ENCODE results near the gene ACSF2.

Gene ACSF2

DNA sequence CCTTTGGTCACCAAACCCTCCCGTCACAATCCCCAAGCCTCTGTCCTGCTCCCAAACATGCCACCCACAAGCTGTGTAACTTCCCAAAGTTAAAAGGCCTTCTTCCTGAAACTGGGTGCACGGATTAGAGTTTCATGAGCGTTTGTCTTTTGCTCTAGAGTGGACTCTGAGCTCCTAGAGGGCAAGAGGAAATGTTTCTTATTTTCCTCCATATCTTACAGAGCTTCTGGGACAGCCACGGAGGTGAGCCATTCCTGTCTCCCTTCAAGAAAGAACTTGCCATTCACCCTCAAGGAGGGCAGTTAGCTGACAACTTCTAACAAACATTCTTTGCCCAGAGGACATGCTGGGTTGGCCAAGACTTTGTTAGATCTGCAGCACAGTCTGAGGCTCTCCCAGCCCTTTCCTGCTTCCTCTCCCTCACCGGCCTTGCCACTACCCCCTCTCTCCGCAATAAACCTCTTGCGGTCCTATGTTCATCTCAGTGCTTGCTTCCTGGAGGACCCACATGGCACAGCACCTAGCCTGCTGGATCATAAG is 79.6 kb downstream of the ACSF2 start:
- DNase-seq = no peak

DNA sequence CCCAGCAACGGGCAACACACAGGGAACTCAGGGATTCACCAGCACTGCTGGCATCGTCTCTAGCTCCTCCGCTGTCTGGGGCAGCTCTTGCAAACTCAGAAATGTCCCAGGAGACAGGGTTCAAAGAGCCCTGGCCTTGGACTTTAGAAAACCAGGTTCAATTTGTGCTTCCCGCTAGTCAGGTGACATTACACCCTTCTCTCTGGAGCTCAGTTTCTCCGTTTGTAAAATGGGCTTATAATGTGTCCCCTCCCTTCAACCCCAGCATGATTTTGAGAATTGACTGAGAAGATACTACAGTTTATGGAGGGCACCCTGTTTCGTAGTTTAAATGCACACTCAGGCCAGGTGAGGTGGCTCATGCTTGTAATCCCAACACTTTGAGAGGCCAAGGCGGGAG is 80.3 kb downstream of the ACSF2 start:
- no peak for DNase-seq

DNA sequence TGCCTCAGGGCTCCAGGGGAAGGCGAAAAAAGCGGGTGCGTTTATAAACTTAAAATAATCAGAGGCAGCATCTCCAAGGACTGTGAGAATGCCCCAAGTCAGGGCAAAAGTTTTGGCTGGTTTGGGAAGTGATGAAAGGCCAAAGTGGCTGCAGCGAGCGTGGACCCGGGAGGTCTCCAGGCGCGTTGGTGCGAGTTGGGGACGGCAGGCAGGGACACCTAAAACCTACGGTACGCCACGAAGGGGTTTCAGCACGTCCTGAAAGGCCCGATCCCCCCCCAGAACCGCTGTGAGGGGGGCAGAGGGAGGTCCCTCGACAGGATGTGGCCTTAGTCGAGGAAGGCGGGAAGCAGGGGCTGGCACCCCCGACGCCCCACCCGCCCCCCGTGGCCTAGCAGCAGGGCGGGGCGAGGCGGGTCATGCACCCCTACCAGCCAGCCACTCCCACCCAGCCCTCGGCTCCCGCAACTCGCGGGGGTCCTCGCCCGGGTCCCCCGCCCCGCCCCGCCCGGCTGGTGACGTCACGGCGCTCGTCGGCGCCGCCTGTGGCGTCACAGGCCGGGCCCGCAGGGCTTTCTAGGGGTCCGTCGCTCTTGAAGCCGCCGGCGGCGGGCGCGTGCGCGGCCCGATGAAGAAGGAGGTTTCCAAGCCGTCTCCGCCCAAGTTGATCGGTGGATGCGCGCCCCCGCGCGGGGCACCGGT is 82.0 kb downstream of the ACSF2 start, which contains the start of gene MYCBPAP:
Gene MYCBPAP, plus strand, starts transcription at position 569 of the 702 bp plus-strand sequence. CDS start 236 bp downstream, outside the sequence.
- DNase-seq = peak; percentile 88

DNA sequence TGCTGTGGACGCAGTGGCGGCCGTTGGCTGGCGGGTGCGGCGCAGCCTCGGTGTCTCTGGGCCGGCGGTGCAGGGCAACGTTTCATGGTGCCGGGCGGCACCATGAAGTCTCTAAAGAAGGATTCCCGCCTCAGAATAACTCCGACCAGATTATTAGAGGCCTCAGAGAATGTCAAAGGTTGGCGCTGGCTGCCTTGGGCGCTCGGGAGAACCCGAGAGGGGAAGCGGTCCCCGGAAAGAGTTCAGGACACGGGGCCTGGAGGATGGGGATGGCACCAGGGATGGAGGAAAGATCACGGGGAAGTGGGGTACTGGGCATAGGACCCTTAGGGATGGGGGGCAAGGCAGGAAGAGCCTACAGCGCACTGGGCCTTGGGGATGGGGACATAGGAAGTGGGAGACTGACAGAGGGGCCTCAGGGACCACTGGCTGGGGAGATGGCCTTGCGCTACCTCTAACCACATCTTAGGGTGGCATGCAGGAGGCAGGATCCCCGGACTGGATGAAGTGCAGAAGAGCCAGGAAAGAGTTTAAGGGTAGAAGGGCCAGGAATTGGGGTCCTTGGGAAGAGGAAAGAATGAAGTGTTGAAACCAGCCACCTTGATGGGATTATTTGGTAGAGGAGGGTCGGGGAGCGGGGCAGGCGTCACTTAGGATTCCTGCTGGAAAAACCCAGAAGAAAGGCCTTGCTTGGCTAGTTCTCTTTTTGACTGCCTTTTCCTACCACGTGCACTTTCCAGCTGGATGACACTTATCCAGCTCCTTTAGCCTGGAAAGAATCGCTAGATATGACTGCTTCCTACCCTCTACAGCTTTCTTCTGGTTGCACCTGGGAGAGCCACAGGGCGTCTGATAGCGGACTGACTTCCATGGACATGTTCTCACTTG is 82.8 kb downstream of the ACSF2 start:
- DNase-seq = no peak

DNA sequence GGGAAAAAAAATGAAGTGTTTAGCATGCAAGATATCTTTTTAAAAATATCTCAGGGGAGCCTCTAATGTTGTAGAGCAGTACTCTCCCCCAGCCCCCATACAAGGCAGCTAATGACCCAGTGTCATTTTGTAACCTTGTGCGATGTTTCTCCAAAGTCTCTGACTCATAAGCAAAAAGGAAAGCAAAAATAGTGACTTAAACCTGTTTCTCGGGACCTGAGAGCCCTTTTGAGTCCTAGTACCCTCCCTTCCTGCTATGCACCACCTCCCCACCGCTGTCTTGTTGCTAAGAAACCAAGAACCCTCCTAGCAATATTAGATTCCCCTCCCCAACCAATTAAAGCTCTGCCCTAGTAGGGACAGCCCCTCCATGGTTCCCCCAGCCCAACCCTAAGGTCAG is 85.0 kb downstream of the ACSF2 start:
- peak; percentile 72 for DNase-seq

DNA sequence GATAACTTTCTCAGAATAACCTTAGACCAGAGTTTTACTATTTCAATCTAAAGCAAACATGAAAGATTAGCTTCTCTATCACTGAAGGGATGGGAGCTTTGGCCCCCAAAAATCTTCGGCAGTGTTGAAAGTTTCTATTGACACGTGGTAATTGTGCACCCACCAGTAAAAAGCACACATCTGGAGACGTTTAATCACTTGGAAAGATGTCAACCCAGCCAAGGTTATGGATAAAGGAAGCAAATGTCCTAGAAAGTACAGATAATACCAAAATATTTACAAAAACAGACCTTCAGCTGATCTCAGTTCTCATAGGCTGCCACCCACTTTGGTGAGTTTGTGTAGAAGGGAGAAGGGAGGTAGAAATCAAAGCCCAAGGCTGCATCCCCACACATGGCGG is 87.5 kb downstream of the ACSF2 start:
- no peak for DNase-seq

DNA sequence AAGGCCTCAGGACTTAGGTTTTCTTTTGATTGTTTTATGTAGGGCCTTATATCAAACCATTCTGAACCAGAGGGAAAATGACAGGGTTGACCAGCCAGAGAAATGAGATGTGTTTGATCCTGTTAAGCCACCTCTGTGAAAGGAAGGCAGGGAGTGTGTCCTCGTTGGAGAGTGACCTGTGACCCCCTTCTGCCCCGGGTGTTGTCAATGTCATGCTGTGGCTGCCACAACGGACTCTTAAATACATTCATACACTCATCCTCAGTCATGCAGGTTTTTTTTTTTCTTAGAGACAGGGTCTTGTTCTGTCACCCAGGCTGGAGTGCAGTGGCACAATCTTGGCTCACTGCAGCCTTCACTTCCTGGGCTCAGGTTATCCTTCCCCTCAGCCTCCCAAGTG is 88.4 kb downstream of the ACSF2 start:
- DNase-seq = no peak

DNA sequence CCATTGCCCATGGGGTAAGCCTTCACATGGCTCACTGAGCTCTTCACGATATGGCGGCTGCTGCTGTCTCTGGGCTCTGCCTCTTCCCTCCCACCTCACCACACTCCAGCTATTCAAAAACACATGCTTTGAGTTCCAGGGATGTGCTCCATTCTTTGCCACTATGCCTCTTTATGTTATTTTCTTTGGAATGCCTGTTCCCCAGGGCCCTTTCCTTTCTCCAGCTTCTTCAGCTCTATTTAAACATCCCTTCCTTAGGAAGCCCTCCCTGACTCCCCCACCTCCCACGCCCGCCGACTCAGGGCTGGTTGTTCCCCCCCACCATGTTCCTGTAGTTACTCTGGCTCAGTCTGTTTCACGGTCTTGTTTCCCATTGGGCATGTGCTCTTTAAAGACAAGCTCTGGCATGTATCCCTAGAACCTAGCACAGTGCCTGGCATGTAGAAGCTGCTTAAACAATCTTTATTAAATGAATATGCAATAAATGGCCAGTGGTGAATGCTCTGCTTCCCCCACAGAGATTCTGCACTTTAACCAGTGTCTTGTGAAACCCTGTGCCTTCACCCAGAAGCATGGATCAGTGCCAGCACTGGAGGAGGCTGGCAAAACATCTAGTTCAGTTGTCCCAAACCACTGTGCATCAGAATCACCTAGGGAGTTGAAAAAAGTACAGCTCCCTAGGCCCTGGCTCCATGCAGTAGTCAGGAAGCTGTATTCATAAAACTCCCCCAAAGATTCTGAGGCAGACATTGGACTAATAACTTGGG is 89.1 kb downstream of the ACSF2 start:
- DNase-seq = no peak

DNA sequence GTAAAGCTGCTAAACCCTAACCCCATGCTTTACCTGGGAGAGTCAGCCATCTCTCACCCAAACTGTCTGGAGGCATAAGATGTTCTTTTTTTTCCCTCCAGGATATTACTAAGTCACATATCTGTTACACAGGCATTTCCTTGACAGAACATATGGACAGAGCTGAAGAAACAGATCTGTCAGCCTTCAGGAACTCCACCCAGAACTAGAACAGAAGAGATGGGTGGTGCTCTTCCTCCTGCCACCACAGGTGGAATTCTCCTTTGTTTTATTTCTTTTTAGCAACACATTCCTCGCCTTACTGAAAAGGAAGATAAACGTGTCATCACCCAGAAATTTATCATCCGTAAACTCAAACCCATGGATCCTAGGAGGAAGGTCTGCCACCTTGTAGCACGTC is 91.0 kb downstream of the ACSF2 start:
- DNase-seq = no peak

DNA sequence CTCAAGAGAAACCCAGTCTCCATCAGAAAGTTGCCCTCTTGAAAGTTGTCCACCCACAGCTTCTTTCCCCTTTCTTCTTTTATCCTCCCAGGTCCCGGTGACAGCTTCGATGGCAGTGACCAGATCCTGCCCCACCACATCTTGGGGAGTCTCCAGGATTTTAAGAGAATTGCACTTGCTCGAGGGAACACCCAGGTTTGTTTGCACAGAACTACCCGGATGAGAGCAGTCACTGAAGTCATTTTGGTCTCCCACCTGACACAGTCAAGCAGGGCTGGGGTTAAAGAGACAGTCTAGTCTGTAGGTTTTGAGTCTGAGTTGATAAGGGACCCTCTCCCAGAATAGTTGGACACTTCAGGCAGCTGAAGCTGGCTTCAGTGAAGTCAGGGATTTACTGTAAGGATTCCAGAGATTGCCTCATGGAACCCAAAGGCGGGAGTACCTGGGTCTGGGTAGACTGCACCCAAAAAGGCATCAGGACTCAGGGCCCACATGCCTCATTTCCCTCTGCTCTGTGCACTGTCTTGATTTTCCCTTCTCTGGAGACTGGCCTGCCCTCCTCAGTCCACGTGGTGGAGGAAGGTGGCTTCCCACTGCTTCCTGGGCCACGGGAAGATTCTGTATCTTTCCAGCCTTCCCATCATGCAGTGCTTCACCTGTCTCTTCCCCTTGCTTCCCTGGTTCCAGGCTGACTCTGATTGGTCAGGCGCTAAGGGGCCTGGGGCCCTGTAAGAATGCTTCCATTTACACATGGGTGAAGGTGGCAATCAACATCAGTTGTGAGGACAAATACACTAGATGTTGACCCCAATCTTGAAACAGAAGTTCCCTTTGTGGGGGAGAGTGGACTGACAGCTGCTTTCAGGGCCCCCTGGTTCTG is 91.7 kb downstream of the ACSF2 start:
- DNase-seq = no peak

DNA sequence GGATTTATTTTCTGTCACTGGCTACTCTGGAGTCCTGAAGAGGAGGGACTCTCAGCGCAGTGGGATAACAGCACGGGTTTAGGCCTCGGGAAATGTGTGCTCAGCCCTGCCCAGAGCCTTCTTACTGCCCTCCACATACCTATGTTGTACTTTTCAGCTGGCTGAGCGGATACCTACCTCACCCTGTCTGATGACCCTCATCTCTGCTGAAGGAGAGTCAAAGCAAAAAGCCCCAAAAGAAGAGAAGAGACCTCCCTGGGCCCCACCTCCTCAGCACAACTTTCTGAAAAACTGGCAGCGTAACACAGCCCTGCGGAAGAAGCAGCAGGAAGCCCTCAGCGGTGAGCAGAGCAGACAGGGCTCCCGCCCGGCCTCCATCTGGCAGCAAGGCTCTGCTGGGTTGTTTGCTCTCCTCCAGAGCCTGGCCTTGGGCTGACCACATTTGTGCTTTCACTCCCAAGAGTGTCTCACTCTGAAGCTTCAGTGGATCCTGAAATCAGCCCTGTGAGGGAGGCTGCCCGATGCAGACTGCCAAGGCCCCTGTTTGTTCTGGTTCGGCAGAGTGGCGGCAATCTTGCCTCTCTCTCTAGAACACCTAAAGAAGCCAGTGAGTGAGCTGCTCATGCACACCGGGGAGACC is 92.5 kb downstream of the ACSF2 start:
- DNase-seq = no peak

DNA sequence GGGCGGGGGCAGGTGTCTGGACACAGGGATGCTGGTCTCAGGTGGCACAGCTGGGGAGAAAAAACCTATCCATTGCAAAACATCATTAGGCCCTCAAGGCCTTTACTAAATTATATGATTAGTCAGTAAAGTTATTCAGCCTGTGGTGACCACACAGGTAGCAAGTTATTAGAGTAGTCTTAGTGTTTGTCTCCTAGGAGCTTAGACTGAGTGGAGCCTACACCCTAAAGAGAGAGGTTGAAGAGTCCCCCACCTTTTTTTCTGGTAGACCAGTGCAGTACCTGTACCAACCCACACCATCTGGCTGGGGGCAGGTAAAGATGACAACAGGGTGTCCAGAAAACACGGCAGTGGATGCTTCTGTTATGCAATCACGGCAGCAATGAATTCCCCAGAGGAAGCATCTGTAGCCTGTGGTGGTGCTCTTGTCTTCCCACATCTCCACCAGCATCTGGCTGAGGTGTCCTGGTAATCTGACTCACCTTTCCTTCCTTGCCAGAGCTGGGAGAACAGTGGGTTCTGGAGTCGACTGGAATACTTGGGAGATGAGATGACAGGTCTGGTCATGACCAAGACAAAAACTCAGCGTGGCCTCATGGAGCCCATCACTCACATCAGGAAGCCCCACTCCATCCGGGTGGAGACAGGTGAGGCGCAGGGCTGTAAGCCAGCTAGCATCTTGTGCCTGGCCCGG is 93.3 kb downstream of the ACSF2 start:
- no peak for DNase-seq

DNA sequence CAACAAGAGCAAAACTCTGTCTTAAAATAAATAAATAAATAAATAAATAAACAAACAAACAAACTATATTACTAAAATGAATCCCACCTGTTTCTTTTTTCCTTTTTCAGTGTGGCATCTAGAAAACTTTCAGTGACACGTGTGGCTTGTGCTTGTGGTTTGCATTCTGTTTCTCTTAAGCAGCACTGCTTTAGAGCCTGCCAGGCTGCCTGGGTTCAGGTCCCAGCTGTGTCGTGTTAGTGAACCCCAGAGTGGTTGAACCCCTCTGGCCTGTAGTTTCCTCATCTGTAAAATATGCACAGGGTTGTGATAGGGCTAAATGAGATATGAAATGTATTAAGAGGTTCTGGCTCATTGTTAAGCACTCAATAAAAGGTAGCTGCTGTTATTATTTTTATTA is 94.5 kb downstream of the ACSF2 start:
- DNase-seq = no peak

DNA sequence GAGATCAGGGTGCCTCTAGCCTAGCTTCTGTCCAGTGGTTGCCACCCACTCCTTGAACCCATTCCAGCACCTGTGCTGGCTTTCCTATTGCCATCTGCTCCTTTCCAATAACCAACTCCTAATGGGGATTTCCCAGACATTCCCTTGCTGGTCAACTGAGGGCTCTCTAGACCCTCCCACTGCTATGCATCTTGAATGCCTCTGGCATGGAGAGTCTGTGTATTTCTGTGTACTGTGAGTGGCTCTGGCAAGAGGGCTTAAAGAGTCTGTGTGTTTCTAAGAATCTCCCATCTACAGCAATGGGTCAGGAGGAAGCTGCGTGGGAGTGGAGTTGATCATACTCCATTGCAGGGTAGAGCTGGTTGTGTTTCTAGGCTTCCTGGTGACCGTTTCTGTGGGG is 95.5 kb downstream of the ACSF2 start:
- no peak for DNase-seq

DNA sequence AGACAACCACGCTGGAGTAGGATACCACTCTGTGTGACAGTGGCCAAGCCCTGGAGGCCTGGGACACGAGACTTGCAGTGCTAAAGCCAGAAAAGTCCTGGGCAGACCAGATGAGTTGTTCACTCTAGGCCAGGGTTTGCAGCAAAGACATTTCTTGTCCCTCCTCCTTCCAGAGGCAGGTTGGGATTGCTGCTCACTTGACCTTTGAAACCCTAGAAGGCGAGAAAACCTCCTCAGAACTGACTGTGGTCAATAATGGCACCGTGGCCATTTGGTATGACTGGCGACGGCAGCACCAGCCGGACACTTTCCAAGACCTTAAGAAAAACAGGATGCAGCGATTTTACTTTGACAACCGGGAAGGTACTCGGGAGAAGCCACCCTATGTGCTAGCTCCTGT is 96.7 kb downstream of the ACSF2 start:
- DNase-seq = no peak

DNA sequence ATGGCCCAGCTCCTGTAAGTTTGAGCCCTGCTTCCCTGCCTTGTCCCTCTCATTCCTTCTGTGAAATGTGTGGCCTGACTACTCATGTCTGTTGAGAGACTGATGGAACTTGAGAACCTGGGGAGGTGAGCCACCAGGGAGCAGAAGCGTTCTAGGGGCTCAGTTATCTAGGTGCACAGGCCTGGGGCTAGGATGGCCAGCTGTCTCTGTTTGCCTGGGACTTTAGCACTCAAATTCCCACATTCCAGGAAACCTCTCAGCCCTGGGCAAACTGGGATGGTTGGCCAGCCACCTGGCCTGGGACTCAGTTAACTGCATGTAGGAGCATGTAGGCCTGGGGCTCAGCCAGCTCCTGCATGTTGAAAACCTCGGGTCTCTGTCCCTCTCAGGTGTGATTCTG is 97.2 kb downstream of the ACSF2 start:
- DNase-seq = no peak
